NOMO-1 treated with DMSO at 0.1 percent for 48 hours (cell line): ENCODE data around the gene CABCOCO1.

Source experiments
- DNase-seq: peaks from one replicate; lab custom pipeline; 2025; ENCODE audit not compliant: unreplicated experiment; lab: John Stamatoyannopoulos, UW

The CABCOCO1 gene, protein sequence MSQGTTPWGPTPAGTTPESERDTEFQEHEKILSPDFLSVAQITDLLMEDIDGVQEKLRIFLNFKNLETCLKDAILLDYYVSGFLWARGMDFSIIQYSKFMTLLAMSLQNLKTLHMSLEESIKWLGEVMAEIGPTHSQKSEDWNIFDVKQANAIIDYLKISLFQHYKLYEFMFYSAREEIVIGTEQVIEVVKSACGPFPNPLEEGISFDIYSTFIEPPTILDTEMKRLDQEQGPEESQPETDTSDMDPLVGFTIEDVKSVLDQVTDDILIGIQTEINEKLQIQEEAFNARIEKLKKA

DNA sequence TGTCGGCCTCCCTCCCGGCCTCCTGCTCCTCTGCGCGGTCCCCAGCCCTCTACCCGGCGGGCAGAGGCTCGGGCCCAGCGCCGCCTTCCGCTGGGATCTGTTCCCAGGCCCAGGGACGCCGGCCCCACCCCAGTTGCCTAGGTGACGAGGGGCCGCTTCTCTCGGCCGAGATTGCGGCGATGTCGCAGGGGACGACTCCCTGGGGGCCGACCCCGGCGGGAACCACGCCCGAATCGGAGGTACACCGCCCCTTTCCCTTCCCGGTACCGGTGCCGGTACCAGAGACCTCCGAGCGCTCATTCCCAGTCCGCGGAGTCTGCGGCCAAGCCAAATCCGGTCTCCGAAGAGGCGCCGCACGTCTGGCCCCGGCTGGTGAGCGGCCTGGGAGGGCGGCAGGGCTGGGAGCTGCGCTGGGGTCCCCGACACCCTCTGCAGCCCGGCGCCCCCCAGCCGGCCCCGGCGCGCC, at the start of gene CABCOCO1:
Gene CABCOCO1, plus strand, starts transcription at position 136 of the 466 bp plus-strand sequence. Its CDS starts 44 bp downstream, at position 180.
- DNase-seq: no peak

DNA sequence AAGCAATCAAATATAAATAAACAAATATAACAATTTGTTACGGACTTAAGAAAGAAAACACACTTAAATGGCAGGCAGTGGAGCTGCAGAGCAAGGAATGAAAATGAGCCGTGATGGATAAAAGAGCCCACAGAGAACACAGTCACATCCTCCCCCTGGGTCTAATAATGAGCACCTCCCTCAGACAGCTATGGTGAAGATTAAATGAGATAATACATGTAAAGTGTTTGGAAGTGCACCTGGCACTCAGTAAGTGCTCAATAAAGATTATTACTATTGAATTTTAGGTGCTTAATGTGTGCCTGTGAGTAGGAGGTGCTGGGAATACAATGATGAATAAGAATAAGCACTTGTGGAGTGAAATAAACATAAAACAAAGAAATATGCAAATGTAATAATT, 49.1 kb upstream of the CABCOCO1 start:
- no peak for DNase-seq

GRCh38 chr10:61616611-61617010, 46.1 kb upstream of the CABCOCO1 start:
- no peak for DNase-seq

- no peak for DNase-seq
Observed at GRCh38 chr10:61617180-61617579, 45.5 kb upstream of the CABCOCO1 start.

DNA sequence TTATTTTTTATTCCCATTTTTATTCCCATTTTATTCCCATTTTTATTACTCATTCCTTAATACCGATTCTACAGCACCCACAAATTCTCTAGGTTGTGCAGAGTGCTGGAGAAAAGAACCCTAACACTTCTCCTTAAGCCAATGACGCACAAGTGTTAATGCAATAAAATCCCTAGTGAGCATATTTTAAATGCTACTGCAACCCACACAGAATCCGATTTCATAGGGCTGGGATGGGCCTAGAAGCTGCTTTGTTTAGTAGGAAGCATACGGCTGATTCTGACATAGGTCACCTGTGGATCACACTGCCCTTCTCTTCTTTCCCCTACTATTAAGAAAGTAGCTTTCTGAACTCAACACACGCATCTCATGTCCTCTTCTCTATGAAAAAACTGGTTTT, 45.1 kb upstream of the CABCOCO1 start:
- DNase-seq: no peak

GRCh38 chr10:61618388-61618961, 44.3 kb upstream of the CABCOCO1 start:
- DNase-seq: no peak

- DNase-seq: no peak
Observed at GRCh38 chr10:61620506-61620905, 42.2 kb upstream of the CABCOCO1 start.

DNA sequence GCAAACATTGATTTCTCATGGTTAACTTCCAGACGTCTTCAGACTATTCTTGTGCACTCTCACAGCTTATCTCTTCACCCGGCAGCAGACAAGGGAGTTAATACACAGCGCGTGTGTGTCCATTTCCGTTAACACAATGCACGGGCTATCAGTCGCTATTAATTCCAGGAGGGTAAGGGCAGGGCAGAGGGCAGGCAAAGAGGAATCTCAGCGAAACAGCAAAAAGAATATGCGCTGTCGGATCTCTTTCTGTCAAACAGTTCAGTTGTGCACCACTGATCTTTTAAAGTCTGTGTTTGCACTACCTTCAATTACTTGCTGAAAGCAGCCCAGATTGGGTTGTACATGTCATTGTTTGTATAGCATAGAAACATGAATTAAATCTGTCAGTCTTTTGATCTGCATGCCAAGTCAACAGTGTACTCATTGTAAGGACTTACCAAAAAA, 41.1 kb upstream of the CABCOCO1 start:
- no peak for DNase-seq

- no peak for DNase-seq
Observed at GRCh38 chr10:61623161-61623560, 39.6 kb upstream of the CABCOCO1 start.

DNA sequence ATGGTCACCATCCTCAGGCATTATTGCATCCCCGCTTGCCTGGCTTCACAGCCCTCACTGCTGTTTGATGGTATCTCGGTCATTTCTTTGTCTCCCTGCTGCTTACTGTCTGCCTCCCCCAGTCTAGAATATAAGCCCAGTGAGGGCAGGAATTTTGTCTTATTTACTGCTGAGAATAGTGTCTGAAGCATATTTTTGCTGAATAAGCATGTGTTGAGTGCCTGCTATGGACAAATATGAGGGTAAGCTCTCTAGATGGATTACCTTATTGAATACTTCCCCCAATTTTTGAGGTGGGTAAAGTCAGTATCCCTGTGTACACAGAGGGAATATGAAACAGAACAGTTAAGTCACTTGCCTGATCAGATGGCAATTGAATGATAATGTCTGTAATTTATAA, 36.5 kb upstream of the CABCOCO1 start:
- DNase-seq: no peak

- DNase-seq: no peak
Observed at GRCh38 chr10:61627266-61627665, 35.5 kb upstream of the CABCOCO1 start.

- no peak for DNase-seq
Observed at GRCh38 chr10:61628151-61628874, 34.4 kb upstream of the CABCOCO1 start.

- DNase-seq: no peak
Observed at GRCh38 chr10:61628875-61629513, 33.7 kb upstream of the CABCOCO1 start.

DNA sequence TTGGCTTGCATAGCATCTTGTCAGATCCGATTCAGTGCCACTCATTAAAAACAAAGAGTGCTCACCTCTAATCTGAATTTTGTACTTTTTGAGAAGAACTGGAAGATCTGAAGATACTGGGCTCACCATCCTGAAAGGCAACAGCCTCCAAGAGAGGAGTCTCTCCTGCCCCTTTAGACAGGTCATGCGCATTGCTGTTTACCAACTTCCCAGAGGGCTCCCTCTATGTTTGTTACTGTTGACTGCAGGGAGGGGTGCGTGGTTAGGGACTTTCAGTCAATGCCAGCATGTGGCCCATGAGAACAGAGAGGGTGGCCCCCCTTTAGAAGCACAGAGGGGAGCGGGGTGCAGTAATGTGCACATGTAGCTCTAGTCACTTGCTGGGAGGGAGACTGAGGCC, 33.2 kb upstream of the CABCOCO1 start:
- DNase-seq: no peak

GRCh38 chr10:61632057-61632670, 30.6 kb upstream of the CABCOCO1 start:
- no peak for DNase-seq

DNA sequence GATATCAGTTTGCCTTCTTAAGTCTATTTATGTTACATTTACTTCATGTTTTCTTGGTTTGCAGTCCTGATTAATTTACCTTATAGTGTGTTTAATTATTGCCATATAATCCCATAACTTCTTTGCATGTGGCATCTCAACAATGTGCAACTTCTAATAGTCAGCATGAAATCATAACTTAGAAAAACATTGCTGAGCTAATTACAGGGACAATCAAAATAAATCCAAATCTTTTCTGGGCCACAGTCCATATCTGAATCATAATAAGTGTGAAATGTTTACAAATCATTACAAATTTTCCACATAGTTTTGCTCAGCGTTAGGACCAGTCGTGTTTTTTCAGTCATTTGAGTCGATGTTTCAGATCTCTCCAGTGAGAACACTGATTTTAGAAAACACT, 29.1 kb upstream of the CABCOCO1 start:
- DNase-seq: no peak

DNA sequence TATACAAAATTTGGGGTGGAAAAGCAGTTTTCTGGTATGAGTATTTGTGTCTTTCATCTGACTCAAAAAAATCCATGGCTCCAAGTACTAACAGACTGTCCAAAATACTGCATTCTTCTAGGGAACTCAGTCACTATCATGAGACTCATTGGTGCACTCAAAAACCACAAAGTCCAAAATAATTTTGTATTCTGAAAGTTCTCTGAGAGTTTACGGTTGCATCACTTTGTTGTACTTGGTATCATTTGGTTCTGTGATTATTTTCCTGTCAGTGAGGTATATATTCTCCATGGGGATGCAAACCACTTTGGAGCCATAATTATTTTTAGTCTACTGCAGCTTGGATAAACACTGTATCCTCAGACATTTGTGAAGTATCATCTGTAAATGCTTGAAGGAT, 28.0 kb upstream of the CABCOCO1 start:
- no peak for DNase-seq

- no peak for DNase-seq
Observed at GRCh38 chr10:61635471-61635870, 27.3 kb upstream of the CABCOCO1 start.

DNA sequence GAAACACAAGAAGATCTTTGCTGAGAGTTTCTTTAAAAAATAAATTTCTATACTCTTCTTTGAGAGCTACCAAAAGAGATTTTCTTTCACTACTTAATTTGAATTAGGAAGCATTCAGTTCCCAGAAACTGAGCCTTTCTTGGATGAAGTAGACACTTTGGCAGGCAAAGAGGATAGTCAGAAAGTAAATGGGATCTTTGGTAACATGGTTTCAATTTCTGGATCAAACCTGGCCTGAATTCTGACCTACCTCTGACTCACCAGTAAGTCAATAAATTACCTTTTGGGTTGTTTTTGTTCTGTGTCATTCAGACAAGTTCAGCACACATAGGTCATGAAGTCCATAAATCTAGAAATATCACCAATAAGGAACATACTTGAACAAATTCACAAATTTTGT, 26.8 kb upstream of the CABCOCO1 start:
- DNase-seq: no peak

DNA sequence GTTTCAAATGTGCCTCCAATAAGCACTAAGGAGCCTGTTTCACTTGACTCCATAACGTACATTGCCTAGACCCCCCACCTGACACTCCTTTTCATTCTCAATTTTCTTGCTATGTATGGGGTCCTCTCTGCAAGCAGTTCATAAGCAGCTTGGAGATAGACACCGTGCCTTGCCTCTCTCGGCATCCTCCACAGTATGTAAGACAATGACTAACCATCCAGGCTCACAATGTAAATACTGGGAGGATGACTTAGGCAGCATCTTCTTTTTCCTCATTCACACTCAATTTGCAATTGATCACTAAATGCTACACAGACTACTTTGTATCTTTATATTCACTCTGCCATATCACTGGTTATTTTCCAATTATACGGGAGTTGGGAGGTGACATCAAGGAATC, 22.8 kb upstream of the CABCOCO1 start:
- no peak for DNase-seq

GRCh38 chr10:61640856-61641255, 21.9 kb upstream of the CABCOCO1 start:
- no peak for DNase-seq
